ENCODE data around the gene ESYT3.
"Not testable (repeated sequence)": the region's sequence is repeated elsewhere in the genome, so short reads cannot be mapped to it uniquely, and the experiment has no call there.

The ESYT3 gene

GRCh38 chr3:138445654-138446053, 11.2 kb downstream of the ESYT3 start:
- no peak overlapping the region for H3K27ac ChIP-seq
- no peak for TF ChIP-seq ZFX (IDR thresholded peaks at IDR 0.05)
- TF ChIP-seq CTCF (conservative IDR thresholded peaks at IDR 0.05): no peak

- TF ChIP-seq ZFX (IDR thresholded peaks at IDR 0.05): no peak
- H3K27ac ChIP-seq: no peak overlapping the region
These were observed 14.2 kb downstream of the ESYT3 start for GRCh38 chr3:138448631-138449030.

GRCh38 chr3:138449490-138449889, 15.1 kb downstream of the ESYT3 start:
- TF ChIP-seq CTCF (conservative IDR thresholded peaks at IDR 0.05) (no peak), ZFX (IDR thresholded peaks at IDR 0.05) (no peak)
- no peak overlapping the region for H3K27ac ChIP-seq

GRCh38 chr3:138450181-138450580, 15.8 kb downstream of the ESYT3 start:
- TF ChIP-seq ZFX (IDR thresholded peaks at IDR 0.05) (no peak), CTCF (conservative IDR thresholded peaks at IDR 0.05) (no peak)
- H3K27ac ChIP-seq: no peak overlapping the region

- H3K27ac ChIP-seq: no peak overlapping the region
- TF ChIP-seq ZFX (IDR thresholded peaks at IDR 0.05) (no peak), CTCF (conservative IDR thresholded peaks at IDR 0.05) (no peak)
These were observed 16.4 kb downstream of the ESYT3 start for GRCh38 chr3:138450704-138451424.

- TF ChIP-seq CTCF (conservative IDR thresholded peaks at IDR 0.05) (no peak), ZFX (IDR thresholded peaks at IDR 0.05) (no peak)
- no peak overlapping the region for H3K27ac ChIP-seq
These were observed 17.3 kb downstream of the ESYT3 start for GRCh38 chr3:138451595-138452162.

- H3K27ac ChIP-seq: no peak overlapping the region
- no peak for TF ChIP-seq CTCF (conservative IDR thresholded peaks at IDR 0.05)
- TF ChIP-seq ZFX (IDR thresholded peaks at IDR 0.05): no peak
These were observed 18.0 kb downstream of the ESYT3 start for GRCh38 chr3:138452436-138452835.

- not testable (repeated sequence) for H3K27ac ChIP-seq
These were observed 19.5 kb downstream of the ESYT3 start for GRCh38 chr3:138453940-138454339.

Measured in C4-2B (cell line).